Activated CD8-positive, alpha-beta T cell treated with anti-CD3 and anti-CD28 coated beads, Interleukin-2, amount 10 ng/mL, durations not matched to agents 7 days and 5 days (primary cell): ENCODE measurements around the gene DRC1. TPM values are rescaled to one million over a fixed set of nuclear protein-coding genes. Genes with fewer than 3 reads are reported as not detected.
A peak's percentile ranks its signal among the peaks of the same experiment; 100 is the strongest.

ENCODE experiments used
- ATAC-seq: fragments of 150-1000 bp; cut with Tn5 transposase; one replicate; pipeline ENCODE4 v1.10.0; 2021; ENCODE audit warnings: moderate library complexity
- CTCF ChIA-PET: fragments of 350-600 bp; sonication (Branson Sonifier 250); formaldehyde crosslinking; loops from one replicate; lab custom pipeline; 2021; ENCODE audit warnings: antibody characterized with exemption; lab: Charles Lee
- POLR2A ChIA-PET: fragments of 350-600 bp; sonication (Branson Sonifier 250); formaldehyde crosslinking; loops from one replicate; lab custom pipeline; 2021; ENCODE audit warnings: antibody characterized with exemption; lab: Charles Lee
- DNase-seq: peaks from one replicate; pipeline ENCODE4 v3.0.0-alpha.2; 2020
- H3K27ac Mint-ChIP-seq: one replicate; pipeline ENCODE4 v1.8.0; 2021; ENCODE audit warnings: mild to moderate bottlenecking, mixed read lengths
- H3K27me3 Mint-ChIP-seq: one replicate; pipeline ENCODE4 v1.8.0; 2021; ENCODE audit warnings: low read depth, mixed read lengths
- H3K36me3 Mint-ChIP-seq: one replicate; pipeline ENCODE4 v1.8.0; 2021; ENCODE audit warnings: low read depth, mixed read lengths
- H3K4me1 Mint-ChIP-seq: one replicate; pipeline ENCODE4 v1.8.0; 2021; ENCODE audit warnings: low read depth, mixed read lengths
- H3K4me3 Mint-ChIP-seq: one replicate; pipeline ENCODE4 v1.8.0; 2021; ENCODE audit warnings: mild to moderate bottlenecking, mixed read lengths
- H3K9me3 Mint-ChIP-seq: one replicate; pipeline ENCODE4 v1.8.0; 2022; ENCODE audit warnings: mixed read lengths; ENCODE audit not compliant: insufficient read depth
- total RNA-seq, 2 experiments: library from RNA; stranded (reverse); gene quantifications; one replicate each; pipeline ENCODE4 v1.2.3, GENCODE V29; 2021

The DRC1 gene
- total RNA-seq, 2 experiments from 2014 or later: not detected

DNA sequence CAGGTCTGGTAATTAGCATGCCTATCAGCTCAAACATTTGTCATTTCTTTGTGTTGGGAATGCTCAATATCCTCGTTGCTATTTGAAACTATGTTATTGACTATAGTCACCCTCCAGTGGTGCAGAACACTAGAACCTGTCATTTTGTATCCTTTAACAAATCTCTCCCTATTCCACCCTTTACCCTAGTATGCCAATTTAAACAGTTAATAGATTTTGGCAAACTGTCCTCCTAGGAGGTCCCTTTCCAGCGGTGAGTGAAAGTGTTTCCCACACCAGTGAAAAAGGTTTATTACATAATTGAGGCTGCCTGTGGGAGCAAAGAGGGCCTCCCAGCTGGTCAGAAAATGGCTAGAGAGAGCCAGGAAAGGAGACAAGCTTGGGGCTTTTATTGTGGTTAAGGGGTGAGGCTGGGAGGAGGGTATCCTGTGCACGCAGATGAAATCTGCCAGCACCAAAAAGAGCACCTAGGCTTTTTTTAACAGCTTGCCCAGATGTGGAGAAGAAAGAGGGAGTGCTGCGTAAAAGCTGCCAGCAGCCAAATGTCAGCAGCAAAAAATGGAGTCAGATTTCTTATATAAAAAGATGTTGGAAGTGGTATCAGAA lies 1.8 kb upstream of the DRC1 start:
- Mint-ChIP-seq H3K9me3 (no peaks in the 10 kb centered on the region), H3K4me1 (peaks cover 26% of the 10 kb centered on the region), H3K4me3 (no peak overlapping the region), H3K36me3 (peaks cover 8% of the 10 kb centered on the region), H3K27ac (no peak overlapping the region), H3K27me3 (no peaks in the 10 kb centered on the region)
- DNase-seq (no peak), ATAC-seq (no peak)
- ChIA-PET POLR2A (interaction anchor here (1.3 kb wide), 1 partner anchor 10 kb away, joined by 3 read pairs; no protein-coding TSS in a partner anchor), CTCF (interaction anchor here (1.0 to 1.5 kb wide), 3 partner anchors 9 to 103 kb away, joined by 3 read pairs; no protein-coding TSS in a partner anchor)

DNA sequence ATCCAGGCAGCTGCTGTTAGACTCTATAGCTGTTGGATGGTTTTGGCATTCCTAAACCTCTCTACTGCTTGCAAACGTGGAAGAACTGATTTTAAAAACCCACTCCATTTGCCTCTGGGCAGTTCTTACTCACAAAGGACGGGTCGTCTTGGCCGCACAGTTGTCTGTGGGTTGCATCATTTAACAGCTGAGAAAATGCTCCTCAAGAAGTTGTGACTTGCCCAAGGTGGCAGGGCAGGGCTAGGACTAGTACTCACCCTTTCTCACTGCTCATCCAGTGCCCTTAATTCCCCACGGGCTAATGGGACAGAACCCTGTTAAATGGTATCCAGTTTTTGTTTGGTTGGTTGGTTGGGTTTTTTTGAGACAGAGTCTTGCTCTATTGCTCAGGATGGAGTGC lies 997 bp upstream of the DRC1 start:
- Mint-ChIP-seq H3K27me3 (no peaks in the 10 kb centered on the region), H3K36me3 (peaks cover 8% of the 10 kb centered on the region), H3K9me3 (no peaks in the 10 kb centered on the region), H3K4me3 (no peak overlapping the region), H3K27ac (no peak overlapping the region), H3K4me1 (peaks cover 26% of the 10 kb centered on the region)
- CTCF ChIA-PET: interaction anchor here (1.3 to 1.5 kb wide), 2 partner anchors 70 to 102 kb away, joined by 3 read pairs; no protein-coding TSS in a partner anchor
- DNase-seq (no peak), ATAC-seq (no peak)
- POLR2A ChIA-PET: interaction anchor here (1.3 kb wide), 1 partner anchor 9 kb away, joined by 3 read pairs; no protein-coding TSS in a partner anchor

DNA sequence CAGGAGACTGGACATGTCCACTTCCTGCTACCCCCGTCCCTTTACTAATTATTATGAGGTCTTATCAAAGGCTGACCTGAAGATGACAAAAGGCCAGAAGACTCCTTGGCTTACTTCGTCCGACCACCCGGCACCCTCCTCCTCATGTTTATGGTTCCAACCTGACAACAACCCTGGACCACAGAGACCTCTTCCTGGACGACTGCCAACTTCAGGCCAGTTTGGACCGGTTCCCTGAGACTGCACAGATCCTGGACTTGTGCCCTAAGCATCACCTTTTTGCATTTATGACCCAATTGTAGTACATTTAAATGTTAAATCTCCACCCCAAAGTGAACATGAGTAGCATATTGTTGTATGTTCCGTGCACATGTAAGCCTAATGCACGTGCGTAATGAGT lies 5.8 kb downstream of the DRC1 start:
- ChIA-PET CTCF (interaction anchor here (0.6 kb wide), 1 partner anchor 352 kb away, joined by 3 read pairs; no protein-coding TSS in a partner anchor), POLR2A (no interaction called here)
- peaks cover 5% of the 10 kb centered on the region for H3K27me3 Mint-ChIP-seq
- no peak overlapping the region for H3K27ac Mint-ChIP-seq
- no peaks in the 10 kb centered on the region for H3K9me3 Mint-ChIP-seq
- ATAC-seq (no peak), DNase-seq (no peak)
- H3K4me3 Mint-ChIP-seq: no peak overlapping the region
- peaks cover 9% of the 10 kb centered on the region for H3K4me1 Mint-ChIP-seq
- no peaks in the 10 kb centered on the region for H3K36me3 Mint-ChIP-seq

DNA sequence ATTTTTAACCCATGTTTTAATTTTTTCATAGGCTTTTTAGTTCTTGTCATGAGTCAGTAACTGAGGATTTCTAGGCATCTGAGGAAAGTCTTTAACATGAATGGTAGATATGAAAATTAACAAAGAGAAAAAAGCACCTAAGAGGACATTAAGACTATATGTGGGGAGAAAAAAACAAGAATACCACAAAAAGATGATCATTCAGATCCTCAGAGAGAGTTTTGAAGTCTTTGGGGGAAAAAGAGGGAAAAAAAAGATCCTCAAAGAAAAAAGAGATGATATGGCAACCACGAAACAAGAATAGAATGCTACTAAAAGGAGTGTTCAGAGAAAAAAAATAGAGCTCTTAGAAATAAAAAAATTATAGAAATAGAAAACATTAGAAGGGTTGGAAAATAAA lies 8.1 kb downstream of the DRC1 start:
- DNase-seq: no peak
- peaks cover 5% of the 10 kb centered on the region for H3K27me3 Mint-ChIP-seq
- POLR2A ChIA-PET: interaction anchor here (1.3 kb wide), 1 partner anchor 10 kb away, joined by 3 read pairs; no protein-coding TSS in a partner anchor
- H3K27ac Mint-ChIP-seq: no peak overlapping the region
- peaks cover 9% of the 10 kb centered on the region for H3K4me1 Mint-ChIP-seq
- H3K4me3 Mint-ChIP-seq: no peak overlapping the region
- ATAC-seq: no peak
- CTCF ChIA-PET: interaction anchor here (0.7 to 1.4 kb wide), 2 partner anchors 29 to 60 kb away, joined by 3 to 7 read pairs; no protein-coding TSS in a partner anchor
- no peaks in the 10 kb centered on the region for H3K36me3 Mint-ChIP-seq
- H3K9me3 Mint-ChIP-seq: no peaks in the 10 kb centered on the region

DNA sequence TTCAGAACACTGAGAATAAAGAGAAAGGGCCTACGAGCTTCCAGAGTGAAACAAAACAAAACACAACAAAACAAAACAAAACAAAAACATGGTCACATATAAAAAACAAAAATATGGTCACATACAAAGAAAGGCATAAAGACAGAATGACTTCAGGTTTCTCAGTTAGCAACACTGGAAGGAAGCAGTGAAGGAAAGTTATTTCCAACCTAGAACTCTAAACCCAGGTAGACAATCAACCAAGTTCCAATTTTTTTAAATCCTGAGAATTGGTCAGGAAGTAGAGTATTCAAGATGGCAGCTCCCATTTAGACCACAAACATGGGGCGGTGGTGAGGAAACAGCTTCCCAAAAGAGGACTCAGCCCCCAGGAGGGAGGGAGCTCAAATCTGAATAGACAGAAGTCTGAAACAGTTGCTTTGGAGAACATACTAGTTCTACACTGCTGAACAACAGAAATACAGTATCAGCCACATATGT lies 9.1 kb downstream of the DRC1 start:
- H3K27me3 Mint-ChIP-seq: peaks cover 5% of the 10 kb centered on the region

DNA sequence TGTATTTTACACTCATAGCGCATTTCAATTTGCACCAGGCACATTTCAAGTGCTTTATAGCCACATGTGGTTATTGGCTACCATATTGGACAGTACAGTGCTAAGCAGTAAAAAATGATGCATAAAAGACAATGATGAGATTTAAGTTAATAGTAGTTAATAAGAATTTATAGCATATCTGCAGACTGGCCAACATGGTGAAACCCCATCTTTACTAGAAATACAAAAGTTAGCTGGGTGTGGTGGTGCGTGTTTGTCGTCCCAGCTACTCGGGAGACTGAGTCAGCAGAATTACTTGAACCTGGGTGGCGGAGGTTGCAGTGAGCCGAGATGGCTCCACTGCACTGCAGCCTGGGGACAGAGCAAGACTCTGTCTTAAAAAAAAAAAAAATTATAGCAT lies 9.7 kb downstream of the DRC1 start:
- H3K9me3 Mint-ChIP-seq: no peaks in the 10 kb centered on the region
- peaks cover 5% of the 10 kb centered on the region for H3K27me3 Mint-ChIP-seq
- ATAC-seq: no peak
- ChIA-PET CTCF (interaction anchor here (1.3 kb wide), 1 partner anchor 36 kb away, joined by 3 read pairs; no protein-coding TSS in a partner anchor), POLR2A (no interaction called here)
- H3K4me1 Mint-ChIP-seq: peaks cover 9% of the 10 kb centered on the region
- H3K27ac Mint-ChIP-seq: no peak overlapping the region
- no peaks in the 10 kb centered on the region for H3K36me3 Mint-ChIP-seq
- DNase-seq: no peak
- no peak overlapping the region for H3K4me3 Mint-ChIP-seq

More for the DNA sequence above, 9.1 kb downstream of the DRC1 start:
- Mint-ChIP-seq H3K27ac (no peak overlapping the region), H3K4me1 (peaks cover 9% of the 10 kb centered on the region), H3K4me3 (no peak overlapping the region), H3K9me3 (no peaks in the 10 kb centered on the region), H3K36me3 (no peaks in the 10 kb centered on the region)
- ATAC-seq (no peak), DNase-seq (no peak)
- ChIA-PET POLR2A (no interaction called here), CTCF (interaction anchor here (1.3 kb wide), 1 partner anchor 35 kb away, joined by 3 read pairs; no protein-coding TSS in a partner anchor)

DNA sequence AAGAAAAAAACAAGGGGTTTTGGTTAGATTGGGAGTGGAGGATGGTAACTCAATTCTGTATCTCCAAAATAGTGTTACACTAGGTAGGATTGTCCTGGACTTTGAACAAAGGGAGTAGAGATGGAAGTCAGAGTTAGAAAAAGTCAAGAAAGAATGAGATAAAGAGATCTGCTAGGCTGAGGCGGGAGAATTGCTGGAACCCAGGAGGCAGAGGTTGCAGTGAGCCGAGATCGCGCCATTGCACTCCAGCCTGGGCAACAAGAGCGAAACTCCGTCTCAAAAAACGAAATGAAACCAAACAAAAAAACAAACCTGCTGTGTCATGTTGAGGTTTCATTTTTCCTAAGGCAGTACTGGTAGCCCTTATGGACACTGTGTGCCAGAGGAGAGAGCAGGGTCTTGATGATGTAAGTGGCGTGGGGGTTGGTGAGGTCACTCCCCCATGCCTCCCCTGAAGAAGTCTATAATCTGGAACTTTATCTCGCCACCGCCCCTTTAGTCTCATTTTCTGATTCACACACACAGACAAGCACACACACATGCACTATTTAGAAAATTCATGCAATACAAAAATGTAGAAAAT lies 10.5 kb downstream of the DRC1 start:
- H3K9me3 Mint-ChIP-seq: no peaks in the 10 kb centered on the region
- peak overlapping the region; percentile 5 for H3K27ac Mint-ChIP-seq
- H3K27me3 Mint-ChIP-seq: peaks cover 9% of the 10 kb centered on the region
- DNase-seq (no peak), ATAC-seq (peak; percentile 47)
- H3K4me3 Mint-ChIP-seq: peak overlapping the region; percentile 27
- peaks cover 9% of the 10 kb centered on the region for H3K4me1 Mint-ChIP-seq
- H3K36me3 Mint-ChIP-seq: no peaks in the 10 kb centered on the region
- ChIA-PET CTCF (no interaction called here), POLR2A (no interaction called here)

DNA sequence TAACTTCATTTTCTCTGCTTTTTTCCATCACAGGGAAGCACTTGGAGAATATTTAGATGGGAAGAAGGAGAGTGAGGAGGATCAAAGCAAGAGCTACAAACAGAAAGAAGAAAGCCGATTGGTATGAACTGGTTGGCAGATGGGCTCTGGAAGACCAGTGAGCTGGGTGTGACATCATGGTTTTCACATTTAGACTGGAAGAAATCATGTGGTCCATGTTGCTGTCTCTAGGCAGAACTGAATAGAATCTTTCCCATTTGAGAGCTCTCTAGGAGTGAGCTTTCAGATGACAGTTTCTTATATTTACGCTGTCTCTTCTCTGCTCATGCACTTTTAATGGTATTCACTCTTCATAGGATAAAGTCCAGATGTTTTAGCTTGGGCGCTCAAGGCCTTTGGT lies 12.6 kb downstream of the DRC1 start:
- CTCF ChIA-PET: interaction anchor here (0.9 to 1.4 kb wide), 2 partner anchors 9 to 69 kb away, joined by 3 read pairs; partner anchors contain the start of gene SELENOI
- Mint-ChIP-seq H3K27ac (no peak overlapping the region), H3K9me3 (no peaks in the 10 kb centered on the region), H3K4me1 (peaks cover 9% of the 10 kb centered on the region), H3K36me3 (no peaks in the 10 kb centered on the region), H3K4me3 (no peak overlapping the region), H3K27me3 (peaks cover 8% of the 10 kb centered on the region)
- POLR2A ChIA-PET: no interaction called here
- ATAC-seq: no peak
- DNase-seq: no peak

DNA sequence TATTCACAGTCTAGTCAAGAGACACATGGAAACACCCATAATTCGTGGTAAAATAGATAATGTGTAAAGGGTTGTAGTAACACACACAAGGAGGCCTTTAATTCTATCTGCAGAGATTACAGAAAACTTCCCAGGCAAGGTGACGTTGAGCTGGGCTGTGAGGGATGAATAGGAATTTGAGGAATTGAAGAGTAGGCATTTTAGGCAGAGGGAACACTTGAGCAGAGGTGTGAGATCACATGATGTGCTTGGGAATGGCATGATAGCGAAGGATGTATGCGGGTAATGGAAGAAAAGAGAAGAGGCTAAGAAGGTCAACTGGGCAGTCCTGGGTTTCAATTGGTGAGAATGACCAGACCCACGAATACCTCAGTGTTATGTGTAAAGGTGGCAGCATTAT lies 20.2 kb downstream of the DRC1 start:
- DNase-seq (no peak), ATAC-seq (no peak)
- Mint-ChIP-seq H3K27me3 (peaks cover 26% of the 10 kb centered on the region), H3K36me3 (no peaks in the 10 kb centered on the region), H3K9me3 (no peaks in the 10 kb centered on the region), H3K4me3 (no peak overlapping the region), H3K27ac (no peak overlapping the region), H3K4me1 (no peaks in the 10 kb centered on the region)
- CTCF ChIA-PET: no interaction called here
- POLR2A ChIA-PET: no interaction called here

DNA sequence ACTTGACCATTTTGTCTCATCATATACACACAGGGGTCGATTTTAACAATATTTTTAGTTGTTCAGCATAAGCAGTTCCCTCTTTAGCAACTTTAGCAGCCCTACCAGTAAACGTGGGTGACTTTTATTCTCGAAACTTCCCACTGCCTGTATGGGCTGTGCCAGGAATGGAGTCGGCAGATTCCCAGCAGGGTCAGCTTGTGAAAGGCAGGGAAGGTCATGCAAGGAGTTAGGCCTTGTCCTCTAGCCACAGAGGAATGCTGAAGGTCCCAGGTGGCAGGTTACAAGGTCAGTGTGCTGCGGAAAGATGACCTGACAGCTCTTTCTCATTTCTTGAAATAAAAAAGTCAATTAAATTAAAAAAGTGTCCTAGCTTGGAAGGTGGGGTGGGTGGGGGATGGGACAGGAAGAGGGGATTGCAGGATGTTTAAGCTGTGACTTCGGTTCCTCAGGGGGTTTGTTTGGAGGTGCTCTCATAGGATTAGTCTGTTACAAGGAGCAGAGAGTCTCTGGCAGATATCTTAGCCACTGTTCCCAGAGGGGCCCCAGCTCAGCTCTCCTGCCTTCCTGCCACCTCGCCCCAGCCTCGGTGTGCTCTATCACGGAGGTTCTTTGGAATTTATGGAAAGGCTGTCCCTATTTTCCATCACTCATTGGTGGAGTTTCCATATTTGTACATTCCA lies 21.4 kb downstream of the DRC1 start:
- DNase-seq (no peak), ATAC-seq (no peak)
- H3K4me1 Mint-ChIP-seq: no peaks in the 10 kb centered on the region
- CTCF ChIA-PET: no interaction called here
- H3K9me3 Mint-ChIP-seq: no peaks in the 10 kb centered on the region
- POLR2A ChIA-PET: no interaction called here
- peaks cover 24% of the 10 kb centered on the region for H3K27me3 Mint-ChIP-seq
- H3K27ac Mint-ChIP-seq: no peak overlapping the region
- H3K4me3 Mint-ChIP-seq: no peak overlapping the region
- H3K36me3 Mint-ChIP-seq: no peaks in the 10 kb centered on the region

DNA sequence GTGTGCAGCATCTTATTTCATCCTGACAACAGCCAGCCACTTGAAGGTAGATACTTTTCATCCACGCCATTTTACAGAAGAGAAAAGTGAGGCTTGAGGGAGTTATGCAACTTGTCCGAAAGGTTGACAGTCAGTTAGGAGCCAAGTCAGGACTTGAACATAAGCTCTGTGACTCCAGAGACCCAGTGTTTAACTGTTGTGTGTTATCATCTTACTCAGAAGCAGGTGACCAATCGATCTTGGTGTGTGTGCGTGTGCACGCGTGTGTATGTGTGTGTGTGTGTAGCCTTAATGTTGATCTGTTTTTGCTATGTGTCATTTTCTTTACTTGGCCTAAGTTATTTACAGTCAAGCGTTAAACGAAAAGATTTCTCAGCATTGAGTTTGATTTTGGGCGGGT lies 22.0 kb downstream of the DRC1 start:
- Mint-ChIP-seq H3K9me3 (no peaks in the 10 kb centered on the region), H3K36me3 (no peaks in the 10 kb centered on the region)

More for the DNA sequence above, 22.0 kb downstream of the DRC1 start:
- peaks cover 22% of the 10 kb centered on the region for H3K27me3 Mint-ChIP-seq
- H3K4me3 Mint-ChIP-seq: no peak overlapping the region
- DNase-seq (no peak), ATAC-seq (no peak)
- ChIA-PET POLR2A (no interaction called here), CTCF (no interaction called here)
- no peaks in the 10 kb centered on the region for H3K4me1 Mint-ChIP-seq
- H3K27ac Mint-ChIP-seq: no peak overlapping the region
